GM12872 (cell line): ENCODE results near the gene ABHD12B.

Source experiments
- TF ChIP-seq, protein P1 (sequence below): IDR thresholded peaks from 3 replicates; pipeline ENCODE4 v1.5.1; 2011; ENCODE audit warnings: low read depth, mild to moderate bottlenecking, low read length, moderate library complexity; ENCODE audit not compliant: insufficient read depth

Gene ABHD12B, protein sequence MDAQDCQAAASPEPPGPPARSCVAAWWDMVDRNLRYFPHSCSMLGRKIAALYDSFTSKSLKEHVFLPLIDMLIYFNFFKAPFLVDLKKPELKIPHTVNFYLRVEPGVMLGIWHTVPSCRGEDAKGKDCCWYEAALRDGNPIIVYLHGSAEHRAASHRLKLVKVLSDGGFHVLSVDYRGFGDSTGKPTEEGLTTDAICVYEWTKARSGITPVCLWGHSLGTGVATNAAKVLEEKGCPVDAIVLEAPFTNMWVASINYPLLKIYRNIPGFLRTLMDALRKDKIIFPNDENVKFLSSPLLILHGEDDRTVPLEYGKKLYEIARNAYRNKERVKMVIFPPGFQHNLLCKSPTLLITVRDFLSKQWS

DNA sequence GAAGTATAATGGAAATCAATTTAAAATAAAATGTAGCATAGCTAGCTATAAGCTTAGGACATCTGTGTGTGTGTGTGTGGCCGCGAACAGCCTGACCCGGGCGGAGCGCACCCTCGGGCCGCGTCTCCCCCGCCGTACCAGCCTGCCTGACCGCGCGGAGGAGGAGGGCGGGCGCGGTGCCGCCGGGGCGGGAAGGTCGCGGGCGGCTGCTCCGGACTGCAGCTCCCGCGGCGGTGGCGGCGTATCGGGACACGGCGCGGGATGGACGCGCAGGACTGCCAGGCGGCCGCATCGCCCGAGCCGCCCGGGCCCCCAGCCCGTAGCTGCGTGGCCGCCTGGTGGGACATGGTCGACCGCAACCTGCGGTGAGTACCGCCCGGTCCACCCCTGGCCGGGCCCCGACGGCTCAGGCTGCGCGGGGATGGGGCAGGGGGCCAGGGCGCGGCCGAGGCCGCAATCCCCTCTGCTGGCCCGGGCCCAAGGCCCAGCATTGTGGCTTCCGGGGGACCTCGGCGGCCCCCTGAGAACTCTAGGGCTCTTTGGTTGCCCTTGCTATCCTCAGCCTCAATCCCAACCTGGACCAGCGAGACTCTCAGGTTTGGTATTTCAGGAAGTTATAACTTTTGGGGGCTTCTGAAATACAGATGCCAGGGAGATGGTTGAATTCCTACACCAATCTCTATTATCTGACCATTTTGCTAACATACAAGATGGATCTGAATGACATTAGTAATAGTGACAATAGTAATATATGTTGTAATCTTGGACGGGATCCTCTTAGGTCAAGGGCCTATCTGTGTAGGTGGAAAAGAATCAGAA is at the start of gene ABHD12B:
Gene ABHD12B, plus strand, starts transcription at position 140 of the 819 bp plus-strand sequence. Its CDS starts 122 bp downstream, at position 262.
- TF ChIP-seq, protein P1, sequence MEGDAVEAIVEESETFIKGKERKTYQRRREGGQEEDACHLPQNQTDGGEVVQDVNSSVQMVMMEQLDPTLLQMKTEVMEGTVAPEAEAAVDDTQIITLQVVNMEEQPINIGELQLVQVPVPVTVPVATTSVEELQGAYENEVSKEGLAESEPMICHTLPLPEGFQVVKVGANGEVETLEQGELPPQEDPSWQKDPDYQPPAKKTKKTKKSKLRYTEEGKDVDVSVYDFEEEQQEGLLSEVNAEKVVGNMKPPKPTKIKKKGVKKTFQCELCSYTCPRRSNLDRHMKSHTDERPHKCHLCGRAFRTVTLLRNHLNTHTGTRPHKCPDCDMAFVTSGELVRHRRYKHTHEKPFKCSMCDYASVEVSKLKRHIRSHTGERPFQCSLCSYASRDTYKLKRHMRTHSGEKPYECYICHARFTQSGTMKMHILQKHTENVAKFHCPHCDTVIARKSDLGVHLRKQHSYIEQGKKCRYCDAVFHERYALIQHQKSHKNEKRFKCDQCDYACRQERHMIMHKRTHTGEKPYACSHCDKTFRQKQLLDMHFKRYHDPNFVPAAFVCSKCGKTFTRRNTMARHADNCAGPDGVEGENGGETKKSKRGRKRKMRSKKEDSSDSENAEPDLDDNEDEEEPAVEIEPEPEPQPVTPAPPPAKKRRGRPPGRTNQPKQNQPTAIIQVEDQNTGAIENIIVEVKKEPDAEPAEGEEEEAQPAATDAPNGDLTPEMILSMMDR, result no peak

DNA sequence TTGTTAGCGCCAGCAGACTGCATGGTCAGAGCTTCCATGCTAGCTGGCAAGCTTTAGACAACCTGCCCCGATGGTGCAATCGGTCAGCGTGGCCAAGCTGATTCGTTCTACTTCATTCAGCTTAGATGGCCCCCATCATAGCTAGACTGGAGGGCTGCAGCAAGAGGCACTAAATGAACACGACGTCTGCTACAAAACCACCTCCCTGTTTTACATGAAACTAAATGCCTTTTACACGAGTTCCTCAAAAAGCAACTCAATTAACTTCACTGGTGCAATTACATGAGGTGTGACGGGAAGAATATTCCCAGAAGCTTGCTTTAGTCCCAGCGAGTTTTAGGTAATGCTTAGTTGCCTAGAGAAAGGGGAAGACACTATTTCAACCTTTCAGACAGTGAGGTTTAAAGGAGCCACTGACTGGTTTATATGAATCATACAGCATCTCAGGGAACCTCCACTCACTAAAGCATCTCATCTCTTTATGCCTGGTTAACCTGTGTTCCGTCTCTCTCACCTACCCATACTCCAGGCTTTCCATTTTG is 49.3 kb upstream of the ABHD12B start:
- TF ChIP-seq, protein P1, result no peak

DNA sequence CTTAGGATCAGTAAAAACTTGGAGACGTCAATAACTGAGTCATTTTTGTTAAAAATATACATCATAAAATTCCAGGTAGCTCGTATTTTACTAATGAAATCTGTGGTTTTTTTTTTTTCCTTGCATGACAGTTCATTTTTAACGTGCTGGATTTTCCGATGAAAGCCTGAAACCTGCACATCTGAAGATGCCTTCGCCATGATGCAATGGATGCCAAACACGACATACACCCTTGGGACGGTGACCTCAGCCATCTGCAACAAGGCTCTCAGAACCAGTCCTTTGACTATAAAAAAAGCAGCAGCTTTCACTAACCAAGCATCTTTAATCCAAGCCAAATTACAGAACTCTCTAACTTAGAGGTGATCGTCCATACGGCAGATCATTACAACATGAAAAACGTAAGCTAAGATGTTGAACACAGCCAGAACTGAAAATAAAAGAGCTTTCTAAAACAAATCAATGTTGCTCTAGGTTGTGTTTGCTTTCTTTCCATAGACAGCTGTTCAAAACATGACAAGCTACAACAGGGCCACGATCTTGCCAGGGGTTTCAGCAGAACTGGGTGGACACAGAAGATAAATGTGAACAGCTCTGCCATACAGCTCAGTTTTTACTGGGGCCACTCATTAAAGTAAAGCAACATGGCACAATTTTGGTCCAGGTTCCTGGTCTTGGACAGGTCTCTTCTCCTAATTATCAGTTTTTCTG is 48.6 kb upstream of the ABHD12B start:
- TF ChIP-seq, protein P1, result no peak

DNA sequence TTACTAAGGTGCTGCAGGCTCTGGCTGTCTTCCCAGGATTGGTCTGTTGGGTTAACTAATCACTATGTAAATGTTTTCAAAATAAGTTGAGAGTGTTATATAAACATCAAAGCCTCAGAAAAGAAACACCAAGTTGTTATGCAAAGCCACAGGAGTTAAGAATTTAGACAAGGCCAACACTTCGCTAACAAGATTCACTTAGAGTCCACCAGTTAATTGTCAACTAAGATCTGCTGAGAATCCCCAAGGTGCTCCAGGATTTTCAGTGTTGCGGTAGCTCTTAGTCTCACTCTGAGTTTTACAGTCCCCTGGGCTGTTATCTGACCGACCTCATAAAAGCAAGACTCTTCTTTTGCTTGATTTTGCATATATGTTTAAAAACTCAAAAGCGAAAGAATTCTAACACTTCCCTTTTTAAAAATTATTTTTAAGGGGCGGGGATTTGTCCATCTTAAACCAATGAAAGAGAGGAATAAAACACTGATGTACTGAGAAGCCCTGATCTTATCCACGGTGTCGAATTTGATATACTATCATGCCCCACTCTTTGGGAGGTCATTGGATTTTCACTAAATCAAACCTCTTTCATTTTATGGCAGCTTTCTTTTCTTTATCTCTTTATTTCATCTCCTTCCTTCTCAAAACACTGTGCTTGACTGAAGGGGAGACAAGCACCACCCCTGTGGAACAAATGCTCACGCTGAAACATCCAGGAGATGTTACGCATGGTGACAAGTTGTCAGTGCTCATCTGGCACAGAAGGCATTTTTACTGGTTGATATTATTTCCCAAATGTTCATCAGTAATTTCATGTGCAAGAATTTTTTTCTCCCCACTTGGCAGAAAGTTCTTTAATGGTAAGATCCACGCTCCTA is 47.9 kb upstream of the ABHD12B start:
- TF ChIP-seq, protein P1, result no peak

DNA sequence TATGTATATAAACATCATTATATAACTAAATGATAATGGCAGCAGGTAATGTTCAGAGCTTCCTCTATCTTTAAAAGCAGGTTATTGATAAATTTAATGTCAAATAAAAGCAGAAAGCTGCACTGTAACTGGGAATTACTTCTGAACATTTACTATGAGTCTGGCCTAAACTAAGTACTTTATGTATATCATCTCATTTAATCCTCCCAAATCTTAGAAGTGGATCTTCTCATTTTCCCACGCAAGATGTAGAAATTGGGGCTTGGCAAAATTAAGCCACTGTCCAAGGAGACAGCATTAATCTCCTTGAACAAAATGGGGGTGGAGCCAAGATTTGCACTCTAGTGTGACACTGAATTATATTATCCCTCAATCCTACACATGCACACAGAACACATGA is 46.5 kb upstream of the ABHD12B start:
- TF ChIP-seq, protein P1, result no peak

DNA sequence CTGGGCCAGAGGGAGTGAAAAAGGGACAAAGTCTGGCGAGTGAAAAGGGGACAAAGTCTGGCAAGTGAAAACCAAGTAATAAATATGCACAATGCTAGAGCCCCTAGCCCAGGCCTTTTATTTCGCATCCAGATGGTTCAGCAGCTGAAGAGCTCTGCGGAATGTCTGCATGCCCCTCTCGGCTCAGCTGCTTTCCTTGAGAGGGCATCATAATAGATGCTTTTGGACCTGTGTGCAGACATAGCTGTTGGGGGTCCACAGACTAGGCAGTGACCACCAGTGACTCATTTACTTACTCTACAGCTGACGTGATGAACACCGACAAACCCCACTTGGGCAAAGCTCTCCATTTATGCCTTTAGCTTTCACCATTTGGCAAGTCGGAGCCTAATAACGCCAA is 45.2 kb upstream of the ABHD12B start:
- TF ChIP-seq, protein P1, result no peak
